IgD-negative memory B cell (primary cell): Measurements from ENCODE around the gene CDC14B. TPM values are rescaled to one million over a fixed set of nuclear protein-coding genes. Genes with fewer than 3 reads are reported as not detected.
A peak's percentile ranks its signal among the peaks of the same experiment; 100 is the strongest.
"Not testable (repeated sequence)": the region's sequence is repeated elsewhere in the genome, so short reads cannot be mapped to it uniquely, and the experiment has no call there.

Source experiments
- H3K27ac Mint-ChIP-seq, 3 donors: one replicate each; pipeline ENCODE4 v1.8.0; 2020 to 2022; ENCODE audit warnings: mild to moderate bottlenecking in 3 of 3, mixed read lengths in 3 of 3, moderate library complexity in 1 of 3
- H3K27me3 Mint-ChIP-seq: one replicate; pipeline ENCODE4 v1.8.0; 2021; ENCODE audit warnings: mixed read lengths
- H3K36me3 Mint-ChIP-seq: one replicate; pipeline ENCODE4 v1.8.0; 2020; ENCODE audit warnings: mild to moderate bottlenecking, mixed read lengths
- H3K4me1 Mint-ChIP-seq, 3 donors: one replicate each; pipeline ENCODE4 v1.8.0; 2020 to 2022; ENCODE audit warnings: mixed read lengths in 3 of 3, mild to moderate bottlenecking in 1 of 3
- H3K4me3 Mint-ChIP-seq, 4 donors: one replicate each; pipeline ENCODE4 v1.8.0; 2020 to 2022; ENCODE audit warnings: mild to moderate bottlenecking in 4 of 4, mixed read lengths in 4 of 4, moderate library complexity in 3 of 4
- H3K9me3 Mint-ChIP-seq, 3 donors: one replicate each; pipeline ENCODE4 v1.8.0; 2020 to 2021; ENCODE audit warnings: mixed read lengths in 3 of 3, mild to moderate bottlenecking in 1 of 3
- polyA plus RNA-seq: library from polyadenylated mRNA; unstranded; fragments of 300-500 nt; fragmentation: Illumina TruSeq; gene quantifications from one replicate; pipeline ENCODE4 v1.2.3, GENCODE V29; 2021

The CDC14B gene
- polyA plus RNA-seq, result 8.3 TPM

GRCh38 chr9:96619491-96620180 is at the start of gene CDC14B:
TSS of gene CDC14B (minus strand) at chr9:96619843. CDS start at chr9:96619378, 465 bp downstream.
- H3K9me3 Mint-ChIP-seq, result peaks cover 0 to 3% (median 0%) of the 10 kb centered on the region in 3 donors
- H3K27ac Mint-ChIP-seq, result peak within 1 kb of the TSS in 1 of 3 donors; percentile 23
- H3K36me3 Mint-ChIP-seq, result no peaks in the 10 kb centered on the region
- H3K4me3 Mint-ChIP-seq, result peak within 1 kb of the TSS; percentile 74 to 92 (median 86)
- peaks cover 8 to 16% (median 10%) of the 10 kb centered on the region in 3 donors for H3K4me1 Mint-ChIP-seq
- peaks cover 28% of the 10 kb centered on the region for H3K27me3 Mint-ChIP-seq

DNA sequence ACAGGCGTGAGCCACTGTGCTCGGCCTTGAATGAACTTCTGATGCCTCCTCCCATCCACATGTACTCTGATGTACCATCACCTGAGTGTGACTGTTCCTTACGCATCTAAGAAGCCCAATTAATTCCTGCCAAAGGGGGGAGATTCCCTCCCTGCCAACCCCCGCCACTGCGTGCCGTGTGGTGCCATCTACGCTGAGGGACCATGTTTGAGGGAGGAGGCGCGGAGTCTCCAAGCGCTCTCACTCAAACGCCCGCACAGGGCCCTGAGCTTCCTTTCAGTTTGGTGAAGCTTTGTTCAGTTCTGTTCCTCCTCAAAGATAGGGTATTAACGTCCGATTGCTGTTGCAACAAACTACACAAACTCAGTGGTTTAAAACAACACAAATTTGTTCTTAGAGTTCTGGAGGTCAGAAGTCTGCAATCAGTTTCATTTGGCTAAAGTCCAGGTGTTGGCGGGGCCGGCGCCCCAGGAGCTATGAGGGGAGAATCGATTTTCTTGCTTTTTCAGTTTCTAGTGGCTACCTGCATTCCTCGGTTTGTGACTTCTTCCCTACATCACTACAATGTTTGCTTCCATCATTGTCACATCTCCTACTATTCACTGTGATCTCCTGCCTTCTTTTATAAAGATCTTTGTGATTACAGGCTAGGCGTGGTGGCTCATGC is 49.4 kb upstream of the CDC14B start:
- Mint-ChIP-seq H3K9me3 (peaks cover 0 to 3% (median 0%) of the 10 kb centered on the region in 3 donors), H3K27me3 (peaks cover 6% of the 10 kb centered on the region), H3K4me1 (peaks cover 0 to 1% (median 0%) of the 10 kb centered on the region in 3 donors), H3K27ac (no peak overlapping the region), H3K36me3 (no peaks in the 10 kb centered on the region), H3K4me3 (no peak overlapping the region)

DNA sequence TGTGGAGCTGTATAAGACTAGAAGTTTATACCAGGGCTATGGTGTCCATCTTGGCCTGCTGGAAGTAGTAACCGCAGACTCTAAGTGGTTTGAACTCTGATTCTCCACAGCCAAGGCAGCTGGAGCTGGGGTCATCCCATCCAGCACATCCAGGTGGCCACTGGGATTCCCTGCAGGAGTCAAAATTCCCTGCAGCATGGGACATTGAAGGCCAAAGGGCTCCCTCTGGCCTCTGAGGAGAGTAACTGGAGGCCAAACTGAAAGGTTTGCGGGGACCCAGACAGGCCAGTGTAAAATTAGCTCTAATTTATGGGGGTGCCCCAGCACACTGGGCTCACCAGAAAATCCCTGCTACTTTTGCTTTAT is 47.7 kb upstream of the CDC14B start:
- H3K27ac Mint-ChIP-seq, result no peak overlapping the region
- no peak overlapping the region for H3K4me3 Mint-ChIP-seq
- no peaks in the 10 kb centered on the region for H3K4me1 Mint-ChIP-seq
- no peaks in the 10 kb centered on the region for H3K9me3 Mint-ChIP-seq
- H3K36me3 Mint-ChIP-seq, result no peaks in the 10 kb centered on the region
- peaks cover 2% of the 10 kb centered on the region for H3K27me3 Mint-ChIP-seq

GRCh38 chr9:96666653-96667362 is 47.2 kb upstream of the CDC14B start:
- H3K4me1 Mint-ChIP-seq, H3K27me3 Mint-ChIP-seq, H3K4me3 Mint-ChIP-seq, H3K36me3 Mint-ChIP-seq, H3K27ac Mint-ChIP-seq, H3K9me3 Mint-ChIP-seq: not testable (repeated sequence)

DNA sequence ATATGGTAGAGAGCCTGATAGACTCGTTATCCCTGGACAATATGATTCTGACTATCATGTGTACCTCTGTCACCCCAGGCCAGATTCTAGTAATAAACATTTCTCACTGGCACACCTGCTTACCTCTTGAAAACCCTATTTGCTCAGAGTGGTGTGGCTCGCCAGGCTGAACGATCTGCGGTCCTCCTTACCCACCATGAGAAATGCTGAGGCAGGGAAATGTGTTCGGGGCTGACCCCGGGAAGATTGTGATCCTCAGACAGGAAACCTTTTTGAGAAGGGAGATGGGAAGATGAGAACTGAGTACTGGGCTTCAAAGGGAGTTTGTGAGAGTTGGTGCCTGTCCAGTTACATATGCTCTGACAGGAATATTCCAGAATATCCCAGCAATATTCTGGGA is 46.1 kb upstream of the CDC14B start:
- Mint-ChIP-seq H3K4me3 (no peak overlapping the region), H3K27me3 (no peaks in the 10 kb centered on the region), H3K4me1 (peaks cover 0 to 1% (median under 1%) of the 10 kb centered on the region in 3 donors), H3K36me3 (no peaks in the 10 kb centered on the region), H3K27ac (peak overlapping the region in 1 of 3 donors; percentile 54), H3K9me3 (no peaks in the 10 kb centered on the region)

GRCh38 chr9:96663506-96664120 is 44.0 kb upstream of the CDC14B start:
- no peak overlapping the region for H3K27ac Mint-ChIP-seq
- peaks cover 0 to 6% (median 4%) of the 10 kb centered on the region in 3 donors for H3K4me1 Mint-ChIP-seq
- H3K9me3 Mint-ChIP-seq, result no peaks in the 10 kb centered on the region
- peaks cover 2% of the 10 kb centered on the region for H3K36me3 Mint-ChIP-seq
- no peak overlapping the region for H3K4me3 Mint-ChIP-seq
- peaks cover 2% of the 10 kb centered on the region for H3K27me3 Mint-ChIP-seq

- H3K27me3 Mint-ChIP-seq, result peaks cover 2% of the 10 kb centered on the region
- H3K9me3 Mint-ChIP-seq, result no peaks in the 10 kb centered on the region
- peaks cover 0 to 6% (median 4%) of the 10 kb centered on the region in 3 donors for H3K4me1 Mint-ChIP-seq
- no peak overlapping the region for H3K4me3 Mint-ChIP-seq
- H3K36me3 Mint-ChIP-seq, result peaks cover 2% of the 10 kb centered on the region
- no peak overlapping the region for H3K27ac Mint-ChIP-seq
Measured at GRCh38 chr9:96661711-96662110, 42.1 kb upstream of the CDC14B start.

- Mint-ChIP-seq H3K9me3 (no peaks in the 10 kb centered on the region), H3K27me3 (peaks cover 2% of the 10 kb centered on the region), H3K4me3 (no peak overlapping the region), H3K36me3 (peaks cover 2% of the 10 kb centered on the region), H3K27ac (no peak overlapping the region), H3K4me1 (peaks cover 4 to 10% (median 7%) of the 10 kb centered on the region in 3 donors)
Measured at GRCh38 chr9:96660692-96661248, 41.1 kb upstream of the CDC14B start.

GRCh38 chr9:96655198-96655851 is 35.7 kb upstream of the CDC14B start, which contains the start of gene PRXL2C:
TSS of gene PRXL2C (minus strand) at chr9:96655317. CDS start at chr9:96655281, 36 bp downstream.
- Mint-ChIP-seq H3K4me1 (peaks cover 13 to 18% (median 14%) of the 10 kb centered on the region in 3 donors), H3K9me3 (no peaks in the 10 kb centered on the region), H3K36me3 (peaks cover 2% of the 10 kb centered on the region)

GRCh38 chr9:96654450-96655197 is 35.0 kb upstream of the CDC14B start:
- Mint-ChIP-seq H3K4me3 (peak overlapping the region; percentile 91 to 98 (median 96)), H3K9me3 (no peaks in the 10 kb centered on the region), H3K4me1 (peaks cover 13 to 19% (median 14%) of the 10 kb centered on the region in 3 donors), H3K36me3 (peaks cover 6% of the 10 kb centered on the region), H3K27me3 (no peaks in the 10 kb centered on the region), H3K27ac (peak overlapping the region; percentile 92 to 100 (median 94))

More at GRCh38 chr9:96655198-96655851, 35.7 kb upstream of the CDC14B start, which contains the start of gene PRXL2C:
- Mint-ChIP-seq H3K27ac (peak within 1 kb of the TSS; percentile 92 to 100 (median 97)), H3K4me3 (peak within 1 kb of the TSS; percentile 91 to 98 (median 96)), H3K27me3 (no peaks in the 10 kb centered on the region)

DNA sequence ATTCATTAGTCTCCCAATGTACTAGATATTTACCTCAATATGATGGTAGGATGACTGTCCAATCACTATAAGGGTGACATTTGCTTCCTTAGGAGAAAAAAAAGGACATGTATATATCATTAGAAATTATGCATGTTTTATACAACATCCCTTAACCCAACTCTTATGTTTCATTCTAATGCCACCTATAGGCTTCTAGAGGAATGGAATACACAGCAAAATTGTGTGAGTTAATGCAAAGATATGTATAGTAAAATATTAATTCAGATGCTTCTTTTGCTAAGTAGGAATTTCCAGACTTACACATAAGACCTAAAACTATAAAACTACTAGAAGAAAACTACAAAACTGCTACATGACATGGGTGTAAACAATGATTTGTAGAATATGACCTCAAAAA is 32.0 kb upstream of the CDC14B start:
- Mint-ChIP-seq H3K4me3 (peak overlapping the region in 1 of 4 donors; percentile 60), H3K9me3 (no peaks in the 10 kb centered on the region), H3K27me3 (no peaks in the 10 kb centered on the region), H3K27ac (peak overlapping the region in 2 of 3 donors; percentile 36 to 89), H3K4me1 (peaks cover 13 to 21% (median 18%) of the 10 kb centered on the region in 3 donors), H3K36me3 (peaks cover 10% of the 10 kb centered on the region)

- Mint-ChIP-seq H3K36me3 (peaks cover 22% of the 10 kb centered on the region), H3K27ac (no peak overlapping the region), H3K4me1 (peaks cover 10 to 18% (median 16%) of the 10 kb centered on the region in 3 donors), H3K9me3 (no peaks in the 10 kb centered on the region), H3K4me3 (no peak overlapping the region), H3K27me3 (no peaks in the 10 kb centered on the region)
Measured at GRCh38 chr9:96649620-96650324, 30.1 kb upstream of the CDC14B start.
